Kidney (tissue), 14 donors: ENCODE results near the gene ZNF165. TPM values are rescaled to one million over a fixed set of nuclear protein-coding genes. Genes with fewer than 3 reads are reported as not detected.

Experiments used
- DNase-seq, 5 donors: peaks; one replicate each; pipeline ENCODE4 v3.0.0-alpha.2; 2013 to 2020
- FAIRE-seq: peaks from 2 replicates; lab custom pipeline; 2012; peaks lifted over from hg19 to GRCh38; lab: Jason Lieb, UNC
- H3K27ac ChIP-seq, 2 donors: one replicate each; pipeline ENCODE4 v1.7.0; 2013; ENCODE audit warnings: low read depth in 2 of 2, low read length in 2 of 2, inconsistent platforms in 1 of 2
- H3K27me3 ChIP-seq: one replicate; pipeline ENCODE4 v1.7.1; 2013; ENCODE audit warnings: low read length, inconsistent platforms; ENCODE audit not compliant: control insufficient read depth, insufficient read depth
- H3K36me3 ChIP-seq, 3 donors: one replicate each; pipeline versions ENCODE4 v1.7.0 to v1.7.1; 2013; ENCODE audit warnings: low read length in 3 of 3, control low read depth in 1 of 3, inconsistent platforms in 1 of 3; ENCODE audit not compliant: insufficient read depth in 3 of 3, control insufficient read depth in 2 of 3
- H3K4me1 ChIP-seq, 3 donors: one replicate each; pipeline versions ENCODE4 v1.7.0 to v1.7.1; 2013; ENCODE audit warnings: low read length in 3 of 3, inconsistent platforms in 1 of 3, low read depth in 1 of 3; ENCODE audit not compliant: control insufficient read depth in 2 of 3, insufficient read depth in 2 of 3
- H3K4me3 ChIP-seq, 3 donors: one replicate each; pipeline versions ENCODE4 v1.7.0 to v1.8.1; 2013; ENCODE audit warnings: low read length in 3 of 3, control low read depth in 1 of 3, inconsistent platforms in 1 of 3
- H3K9ac ChIP-seq, 3 donors: one replicate each; pipeline versions ENCODE4 v1.7.0 to v1.7.1; 2013; ENCODE audit warnings: low read length in 3 of 3, control low read depth in 1 of 3, inconsistent platforms in 1 of 3
- H3K9me3 ChIP-seq, 3 donors: one replicate each; pipeline versions ENCODE4 v1.7.0 to v1.7.1; 2013; ENCODE audit warnings: low read length in 3 of 3, control low read depth in 1 of 3, inconsistent platforms in 1 of 3; ENCODE audit not compliant: control insufficient read depth in 2 of 3, insufficient read depth in 1 of 3
- CTCF ChIP-seq: IDR thresholded peaks from 3 replicates; pipeline ENCODE4 v1.5.1; 2012; ENCODE audit warnings: mild to moderate bottlenecking, moderate library complexity, borderline replicate concordance; ENCODE audit not compliant: insufficient read depth; ENCODE audit errors: extremely low read depth
- intact Hi-C: fragments of 100-400 bp; cut with DNase I; formaldehyde crosslinking; loops from one replicate; pipeline ENCODE4 v1.11.1; 2022
- polyA plus RNA-seq: library from polyadenylated mRNA; stranded (reverse); fragments of 350-450 nt; fragmentation: Illumina TruSeq; extraction: RNeasy Lipid Tissue Mini Kit (QIAGEN cat#74804); gene quantifications from one replicate; pipeline ENCODE4 v1.2.3, GENCODE V29; 2014; ENCODE audit warnings: low read depth, low replicate concordance; ENCODE audit not compliant: insufficient read depth
- total RNA-seq: library from RNA; stranded (reverse); fragmentation: NEBNext Ultra II Directional; extraction: Animal tissue kit (Norgen Biotek cat#: 25700); gene quantifications from one replicate; pipeline ENCODE4 v1.2.1, GENCODE V29; 2021
- donor health status: control.
- donor health status: control.
- donor health status: control.
- donor health status: control.
- donor health status: control.
- donor health status: DM: yes; HTN: yes; CAD: no.
- donor health status: Normal renal cell carcinoma (clear cell type).

Gene ZNF165
- total and polyA plus RNA-seq, 2 donors from 2014 or later = 3.0 to 3.6 TPM

- Histone ChIP-seq H3K4me1 (no peaks in the 10 kb centered on the region), H3K9ac (no peak overlapping the region), H3K27ac (no peak overlapping the region), H3K4me3 (no peak overlapping the region), H3K27me3 (no peaks in the 10 kb centered on the region), H3K36me3 (peaks cover 0 to 10% (median 6%) of the 10 kb centered on the region in 3 donors), H3K9me3 (no peaks in the 10 kb centered on the region)
- intact Hi-C loops = no loop called here
- TF ChIP-seq CTCF = no peak
- FAIRE-seq (no peak), DNase-seq (no peak)
Measured at GRCh38 chr6:28111964-28112363, 31.6 kb downstream of the ZNF165 start.

- no peak for TF ChIP-seq CTCF
- intact Hi-C loops = no loop called here
- DNase-seq (no peak), FAIRE-seq (no peak)
- Histone ChIP-seq H3K36me3 (peaks cover 0 to 12% (median 9%) of the 10 kb centered on the region in 3 donors), H3K9ac (no peak overlapping the region), H3K27ac (no peak overlapping the region), H3K4me3 (no peak overlapping the region), H3K4me1 (no peaks in the 10 kb centered on the region), H3K27me3 (no peaks in the 10 kb centered on the region), H3K9me3 (no peaks in the 10 kb centered on the region)
Measured at GRCh38 chr6:28115799-28116198, 35.4 kb downstream of the ZNF165 start.

DNA sequence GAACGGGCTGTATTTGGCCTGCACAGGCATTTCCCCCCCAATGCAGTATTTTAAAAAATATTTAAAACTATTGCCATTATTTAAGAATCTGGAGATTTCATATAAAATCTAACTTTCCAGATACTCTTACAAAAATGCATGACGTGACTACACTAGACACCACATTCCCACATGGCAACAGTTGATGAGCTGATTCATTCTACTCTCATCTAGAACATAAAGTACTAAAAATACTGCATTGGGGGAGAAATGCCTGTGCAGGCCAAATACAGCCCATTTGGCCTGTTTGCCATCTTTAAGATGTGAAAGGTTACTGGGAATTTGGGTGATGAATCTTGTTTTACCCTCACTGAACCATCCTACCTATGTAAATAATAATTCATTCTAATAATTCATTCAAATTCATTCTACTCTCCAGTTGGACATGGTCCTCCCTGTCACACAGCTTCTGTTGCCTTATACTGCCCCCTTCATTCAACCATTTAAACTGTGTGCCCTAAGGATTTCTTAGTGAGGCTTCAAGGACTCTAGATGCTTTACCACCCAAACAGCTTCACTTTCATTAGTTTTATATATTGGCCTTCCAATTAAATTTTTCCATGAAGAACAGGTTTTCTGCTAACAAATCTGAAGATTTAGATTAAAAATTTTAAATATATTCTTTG is 37.1 kb downstream of the ZNF165 start:
- H3K9ac ChIP-seq = no peak overlapping the region
- intact Hi-C loops = no loop called here
- H3K4me1 ChIP-seq = no peaks in the 10 kb centered on the region
- H3K27me3 ChIP-seq = no peaks in the 10 kb centered on the region
- no peak overlapping the region for H3K27ac ChIP-seq
- DNase-seq (no peak), FAIRE-seq (no peak)
- no peaks in the 10 kb centered on the region for H3K9me3 ChIP-seq
- peaks cover 0 to 12% (median 9%) of the 10 kb centered on the region in 3 donors for H3K36me3 ChIP-seq
- H3K4me3 ChIP-seq = no peak overlapping the region
- no peak for TF ChIP-seq CTCF
